Fibroblast of the aortic adventitia (primary cell): Measurements from ENCODE around the gene DNAJB11. TPM values are rescaled to one million over a fixed set of nuclear protein-coding genes. Genes with fewer than 3 reads are reported as not detected.

ENCODE experiments used
- DNase-seq: peaks from one replicate; pipeline ENCODE4 v3.0.0-alpha.2; 2010; ENCODE audit warnings: low read depth
- H3K4me3 ChIP-seq: 2 replicates; pipeline ENCODE4 v1.5.1; 2011; ENCODE audit warnings: low read depth, mild to moderate bottlenecking, control low read depth, low read length, moderate library complexity
- total RNA-seq: library from RNA; depleted of rRNA; stranded (reverse); fragments of >200 nt; gene quantifications from 2 replicates; pipeline ENCODE4 v1.2.3, GENCODE V29; 2012; ENCODE audit warnings: low replicate concordance
- TF ChIP-seq, protein P1 (sequence below): IDR thresholded peaks from 2 replicates; pipeline ENCODE4 v1.5.1; 2011; ENCODE audit warnings: mild to moderate bottlenecking, low read length, control low read depth, inconsistent platforms; ENCODE audit not compliant: insufficient read depth

DNAJB11 gene
- total RNA-seq, 1 donor: 44.0 TPM

DNA sequence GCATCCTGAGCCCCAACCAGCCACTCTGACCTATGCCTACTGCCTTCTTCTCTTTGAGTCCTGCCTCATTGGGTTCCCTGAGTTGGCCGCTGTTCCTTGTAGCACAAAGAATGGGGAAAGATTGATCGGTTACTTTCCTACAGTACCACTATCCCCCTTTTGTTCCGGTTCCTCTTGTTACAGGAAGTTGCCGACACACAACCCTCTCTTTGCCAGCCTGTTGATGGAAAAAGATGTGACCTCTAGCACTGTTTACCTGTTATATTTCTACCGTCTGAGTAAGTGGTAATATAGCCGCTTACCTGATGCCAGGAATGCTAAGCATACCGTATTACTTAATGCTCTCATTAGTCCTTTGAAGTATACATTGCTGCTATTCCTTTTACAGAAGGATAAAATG lies 32.6 kb downstream of the DNAJB11 start:
- H3K4me3 ChIP-seq: no peak overlapping the region
- TF ChIP-seq, protein P1, sequence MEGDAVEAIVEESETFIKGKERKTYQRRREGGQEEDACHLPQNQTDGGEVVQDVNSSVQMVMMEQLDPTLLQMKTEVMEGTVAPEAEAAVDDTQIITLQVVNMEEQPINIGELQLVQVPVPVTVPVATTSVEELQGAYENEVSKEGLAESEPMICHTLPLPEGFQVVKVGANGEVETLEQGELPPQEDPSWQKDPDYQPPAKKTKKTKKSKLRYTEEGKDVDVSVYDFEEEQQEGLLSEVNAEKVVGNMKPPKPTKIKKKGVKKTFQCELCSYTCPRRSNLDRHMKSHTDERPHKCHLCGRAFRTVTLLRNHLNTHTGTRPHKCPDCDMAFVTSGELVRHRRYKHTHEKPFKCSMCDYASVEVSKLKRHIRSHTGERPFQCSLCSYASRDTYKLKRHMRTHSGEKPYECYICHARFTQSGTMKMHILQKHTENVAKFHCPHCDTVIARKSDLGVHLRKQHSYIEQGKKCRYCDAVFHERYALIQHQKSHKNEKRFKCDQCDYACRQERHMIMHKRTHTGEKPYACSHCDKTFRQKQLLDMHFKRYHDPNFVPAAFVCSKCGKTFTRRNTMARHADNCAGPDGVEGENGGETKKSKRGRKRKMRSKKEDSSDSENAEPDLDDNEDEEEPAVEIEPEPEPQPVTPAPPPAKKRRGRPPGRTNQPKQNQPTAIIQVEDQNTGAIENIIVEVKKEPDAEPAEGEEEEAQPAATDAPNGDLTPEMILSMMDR: no peak
- no peak for DNase-seq

DNA sequence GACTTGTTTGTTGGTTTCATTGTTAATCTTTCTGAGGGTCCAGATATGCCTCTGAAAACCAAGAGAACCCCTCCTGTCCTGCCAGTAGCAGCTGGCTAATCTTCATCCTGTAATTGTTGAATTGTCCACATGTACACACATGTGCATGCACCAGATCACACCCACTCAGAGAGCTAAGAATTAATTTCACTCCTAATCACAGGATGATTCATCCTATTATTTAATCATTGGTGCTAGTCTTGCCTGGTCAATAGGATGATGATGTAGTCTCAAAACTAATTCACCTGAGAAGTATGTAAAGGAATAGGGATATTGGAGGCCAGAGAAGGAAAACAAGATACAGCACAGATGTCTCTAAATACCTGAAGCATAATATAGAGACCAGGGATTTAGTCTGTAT lies 34.6 kb downstream of the DNAJB11 start:
- no peak for DNase-seq
- no peak overlapping the region for H3K4me3 ChIP-seq
- TF ChIP-seq, protein P1: no peak

DNA sequence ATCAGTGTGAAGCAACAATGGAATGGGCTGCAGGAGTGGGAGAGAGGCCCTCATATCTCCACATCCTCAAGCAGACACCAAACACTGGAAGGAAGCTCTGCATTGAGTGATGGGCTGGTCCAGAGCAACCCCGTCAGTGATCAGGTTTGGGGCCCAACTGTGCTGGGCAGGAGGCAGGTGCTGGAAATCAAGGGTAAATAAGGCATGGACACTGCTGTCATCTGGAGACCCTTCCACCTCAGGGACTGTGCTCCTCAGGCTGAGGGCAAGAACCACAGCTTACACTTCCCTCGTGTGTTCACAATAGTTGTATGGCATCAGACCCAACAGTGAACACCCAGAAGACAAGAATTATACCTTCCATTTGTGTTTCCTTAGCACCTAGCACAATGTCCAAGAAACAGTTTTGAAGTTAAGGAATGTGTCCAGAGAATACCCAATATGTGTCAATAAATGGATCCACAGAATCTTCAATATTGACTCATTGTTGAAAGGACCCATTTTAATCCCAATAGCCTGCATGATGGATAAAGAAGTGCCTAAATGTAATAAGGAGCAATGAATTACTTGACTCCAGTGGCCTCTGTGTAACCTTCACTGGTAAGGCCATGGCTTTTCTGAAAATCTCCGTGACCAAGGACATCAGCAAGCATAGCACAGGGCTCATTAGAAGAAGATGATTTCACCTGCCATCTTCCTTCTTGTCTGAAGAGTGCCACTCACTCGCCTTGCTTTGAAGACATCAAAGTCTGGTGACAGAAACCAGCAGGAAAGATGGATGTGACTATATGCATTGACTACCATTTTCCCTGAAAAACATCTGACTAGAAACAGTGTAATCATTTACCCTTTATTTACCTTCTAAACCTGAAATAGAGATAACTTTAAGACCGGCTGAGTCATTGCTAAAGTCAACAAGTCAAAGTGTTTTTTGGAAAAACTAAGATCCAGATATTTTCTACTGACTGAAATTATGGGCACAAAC lies 35.3 kb downstream of the DNAJB11 start:
- TF ChIP-seq, protein P1: no peak
- H3K4me3 ChIP-seq: no peak overlapping the region
- no peak for DNase-seq

DNA sequence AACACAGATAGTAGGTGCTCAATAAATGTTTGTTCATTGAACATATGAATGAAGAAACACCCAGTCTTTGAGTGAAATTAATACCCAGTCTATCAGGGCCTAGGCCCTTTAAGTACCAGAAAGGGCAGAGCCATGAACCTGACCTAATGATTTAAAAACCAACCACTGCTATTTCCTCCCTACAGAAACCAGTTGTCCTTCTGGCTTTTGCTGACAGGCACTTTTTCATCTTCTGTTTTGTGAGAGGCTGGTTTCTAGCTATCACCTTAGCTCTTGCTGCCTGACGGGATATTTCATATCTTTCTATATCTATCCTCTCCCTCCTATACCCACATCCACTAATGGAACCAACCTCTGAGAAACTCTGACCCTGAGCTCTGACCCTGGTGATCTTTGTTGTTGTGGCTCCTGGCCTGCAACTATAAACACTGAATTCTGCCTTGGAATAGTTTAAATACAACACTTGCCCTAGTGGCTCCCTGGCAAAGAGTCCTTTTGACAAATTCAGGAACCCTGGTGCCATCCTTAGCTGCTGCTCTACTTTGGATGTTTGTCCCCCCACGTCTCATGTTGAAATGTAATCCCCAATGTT lies 38.2 kb downstream of the DNAJB11 start:
- TF ChIP-seq, protein P1: no peak
- no peak for DNase-seq
- H3K4me3 ChIP-seq: no peak overlapping the region

DNA sequence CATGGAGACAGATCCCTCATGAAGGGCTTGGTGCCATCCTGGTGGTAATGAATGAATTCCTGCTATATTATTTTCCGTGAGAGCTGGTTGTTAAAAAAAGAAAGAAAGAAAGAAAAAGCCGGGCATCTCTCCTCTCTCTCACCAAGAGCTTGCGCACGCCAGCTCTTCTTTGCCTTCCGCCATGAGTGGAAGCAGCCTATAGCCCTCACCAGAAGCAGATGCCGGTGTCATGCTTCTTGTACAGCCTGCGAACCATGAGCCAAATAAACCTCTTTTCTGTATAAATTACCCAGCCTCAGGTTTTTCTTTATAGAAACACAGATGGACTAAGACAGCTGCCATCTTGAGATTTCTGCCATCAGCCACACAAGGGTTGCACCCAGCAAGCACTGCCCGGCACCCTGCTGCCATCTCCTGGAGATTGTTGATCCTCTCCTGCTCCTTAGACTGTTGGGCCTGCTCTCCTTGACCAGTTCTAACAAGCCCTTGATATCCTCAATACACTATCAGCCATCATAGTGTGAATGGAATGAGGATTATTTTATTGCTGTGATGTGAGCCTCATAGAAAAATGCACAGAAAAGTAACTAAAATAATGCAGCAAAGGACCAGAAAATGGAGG lies 38.8 kb downstream of the DNAJB11 start:
- no peak for DNase-seq
- no peak overlapping the region for H3K4me3 ChIP-seq
- TF ChIP-seq, protein P1: peak; percentile 28

DNA sequence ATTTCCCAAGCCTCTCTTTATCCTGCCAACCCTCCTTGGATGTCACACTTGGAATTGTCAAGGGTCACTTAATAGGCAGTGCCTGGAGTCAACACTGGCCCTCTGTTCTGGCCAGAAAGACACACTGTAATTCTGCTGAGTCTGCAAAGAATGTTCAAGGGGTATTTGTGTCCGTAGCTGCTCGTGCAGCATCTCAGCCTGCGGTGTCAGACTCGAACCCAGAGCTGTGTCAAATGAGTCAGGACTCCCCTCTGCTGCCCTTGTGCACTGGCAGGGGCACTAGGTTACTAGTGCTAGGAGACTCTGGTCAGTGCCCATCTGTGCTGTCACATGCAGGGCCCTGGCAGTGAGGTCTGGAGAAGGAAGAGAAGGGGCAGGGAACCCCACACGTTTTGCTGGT lies 41.5 kb downstream of the DNAJB11 start:
- H3K4me3 ChIP-seq: no peak overlapping the region
- DNase-seq: no peak
- TF ChIP-seq, protein P1: no peak
